A204.1 (cell line): ENCODE measurements around the gene CANX.

Experiments
- FAIRE-seq: peaks from 2 replicates; lab custom pipeline; 2012; peaks lifted over from hg19 to GRCh38; lab: Jason Lieb, UNC

The CANX gene

GRCh38 chr5:179758955-179759354 lies 60.2 kb downstream of the CANX start:
- no peak for FAIRE-seq

- no peak for FAIRE-seq
Observed at GRCh38 chr5:179759581-179760551, 61.1 kb downstream of the CANX start.

DNA sequence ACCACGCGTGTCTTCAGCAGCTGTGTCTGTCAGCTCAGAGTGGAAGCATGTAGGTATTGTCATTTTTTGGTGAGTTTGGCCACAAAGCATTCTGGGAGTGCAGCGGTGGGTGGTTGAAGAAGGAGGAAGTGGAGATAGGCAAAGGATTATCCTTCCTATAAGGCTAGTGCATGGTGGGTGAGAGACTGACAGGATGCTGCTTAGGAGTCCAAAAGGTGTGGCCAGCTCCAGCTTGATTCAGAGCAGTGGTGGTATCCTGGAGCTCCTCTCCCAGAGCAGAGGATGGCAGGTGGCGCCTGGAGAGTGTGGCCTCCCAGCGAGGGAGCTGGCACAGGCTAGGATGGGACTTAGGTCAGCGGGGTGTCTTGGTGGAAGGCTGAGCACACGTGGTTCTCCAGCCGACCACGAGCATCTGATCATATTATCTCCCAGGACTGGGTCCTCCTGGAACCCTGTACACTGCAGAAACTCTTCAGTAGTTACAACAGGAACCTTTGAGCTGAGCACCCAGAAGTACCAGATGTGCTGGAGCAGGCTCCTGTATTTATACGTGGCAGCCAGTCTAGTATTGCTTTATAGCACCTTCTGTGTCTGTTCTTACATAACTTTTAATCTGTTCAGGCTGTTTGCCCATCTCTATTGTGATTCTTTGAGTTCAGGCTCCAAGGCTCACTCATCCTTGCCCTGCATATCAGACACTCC lies 63.5 kb downstream of the CANX start:
- no peak for FAIRE-seq

- FAIRE-seq = no peak
Observed at GRCh38 chr5:179762781-179763176, 64.0 kb downstream of the CANX start.

- peak; percentile 86 for FAIRE-seq
Observed at GRCh38 chr5:179763215-179763945, 64.6 kb downstream of the CANX start.

- no peak for FAIRE-seq
Observed at GRCh38 chr5:179764056-179764455, 65.3 kb downstream of the CANX start.

DNA sequence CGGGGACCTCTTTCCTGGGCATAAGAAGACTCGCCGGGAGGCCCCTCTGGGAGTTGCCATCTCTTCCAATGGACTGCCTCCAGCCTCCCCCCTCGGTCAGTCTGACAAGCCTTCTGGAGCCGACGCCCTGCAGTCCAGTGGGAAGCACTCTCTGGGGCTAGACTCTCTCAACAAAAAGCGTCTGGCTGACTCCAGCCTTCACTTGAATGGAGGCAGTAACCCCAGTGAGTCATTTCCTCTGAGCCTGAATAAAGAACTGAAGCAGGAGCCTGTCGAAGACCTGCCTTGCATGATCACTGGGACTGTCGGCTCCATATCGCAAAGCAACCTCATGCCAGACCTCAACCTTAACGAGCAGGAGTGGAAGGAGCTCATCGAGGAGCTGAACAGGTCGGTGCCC lies 66.6 kb downstream of the CANX start:
- FAIRE-seq = no peak

DNA sequence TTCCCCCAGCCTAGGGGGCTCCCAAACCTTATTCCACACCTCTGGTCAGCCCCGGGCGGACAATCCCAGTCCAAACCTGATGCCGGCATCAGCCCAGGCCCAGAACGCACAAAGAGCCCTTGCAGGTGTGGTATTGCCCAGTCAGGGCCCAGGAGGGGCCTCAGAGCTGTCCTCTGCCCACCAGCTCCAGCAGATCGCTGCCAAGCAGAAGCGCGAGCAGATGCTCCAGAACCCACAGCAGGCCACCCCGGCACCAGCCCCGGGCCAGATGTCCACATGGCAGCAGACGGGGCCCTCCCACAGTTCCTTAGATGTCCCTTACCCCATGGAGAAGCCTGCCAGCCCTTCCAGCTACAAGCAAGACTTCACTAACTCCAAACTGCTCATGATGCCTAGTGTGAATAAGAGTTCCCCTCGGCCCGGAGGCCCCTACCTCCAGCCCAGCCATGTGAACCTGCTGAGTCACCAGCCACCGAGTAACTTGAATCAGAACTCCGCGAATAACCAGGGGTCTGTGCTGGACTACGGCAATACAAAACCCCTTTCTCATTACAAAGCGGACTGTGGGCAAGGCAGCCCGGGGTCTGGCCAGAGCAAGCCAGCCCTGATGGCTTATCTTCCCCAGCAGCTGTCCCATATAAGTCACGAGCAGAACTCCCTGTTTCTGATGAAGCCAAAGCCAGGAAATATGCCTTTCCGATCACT lies 67.4 kb downstream of the CANX start:
- FAIRE-seq = no peak

GRCh38 chr5:179766726-179767455 lies 68.1 kb downstream of the CANX start:
- no peak for FAIRE-seq

DNA sequence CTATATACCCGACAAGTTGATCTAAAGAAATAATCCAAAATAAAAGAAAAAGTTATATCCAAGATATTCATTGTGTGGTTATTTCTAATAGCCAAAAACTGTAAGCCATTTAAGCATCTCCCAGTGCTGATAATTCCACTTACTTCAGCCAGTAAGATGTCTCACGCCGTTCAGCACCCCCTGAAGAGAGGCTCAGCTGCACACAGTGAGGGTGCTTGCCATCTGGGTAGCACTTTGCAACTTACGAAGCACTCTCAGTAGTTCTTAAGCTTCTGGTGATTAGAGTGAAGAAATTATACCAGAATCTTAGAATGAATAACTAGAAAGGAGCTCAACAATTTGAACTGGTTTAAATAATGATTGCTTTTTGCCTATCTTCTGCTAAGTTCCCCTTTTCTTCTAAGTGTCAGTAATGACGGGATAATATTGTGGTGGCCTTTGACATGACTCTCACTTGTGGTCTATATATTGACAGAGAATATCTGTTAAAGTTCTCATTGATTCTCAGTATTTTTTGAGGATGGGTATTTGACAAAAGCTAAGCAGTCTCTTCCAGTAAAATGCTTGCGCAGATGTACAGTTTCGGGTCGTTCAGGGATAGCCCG lies 68.8 kb downstream of the CANX start:
- no peak for FAIRE-seq

DNA sequence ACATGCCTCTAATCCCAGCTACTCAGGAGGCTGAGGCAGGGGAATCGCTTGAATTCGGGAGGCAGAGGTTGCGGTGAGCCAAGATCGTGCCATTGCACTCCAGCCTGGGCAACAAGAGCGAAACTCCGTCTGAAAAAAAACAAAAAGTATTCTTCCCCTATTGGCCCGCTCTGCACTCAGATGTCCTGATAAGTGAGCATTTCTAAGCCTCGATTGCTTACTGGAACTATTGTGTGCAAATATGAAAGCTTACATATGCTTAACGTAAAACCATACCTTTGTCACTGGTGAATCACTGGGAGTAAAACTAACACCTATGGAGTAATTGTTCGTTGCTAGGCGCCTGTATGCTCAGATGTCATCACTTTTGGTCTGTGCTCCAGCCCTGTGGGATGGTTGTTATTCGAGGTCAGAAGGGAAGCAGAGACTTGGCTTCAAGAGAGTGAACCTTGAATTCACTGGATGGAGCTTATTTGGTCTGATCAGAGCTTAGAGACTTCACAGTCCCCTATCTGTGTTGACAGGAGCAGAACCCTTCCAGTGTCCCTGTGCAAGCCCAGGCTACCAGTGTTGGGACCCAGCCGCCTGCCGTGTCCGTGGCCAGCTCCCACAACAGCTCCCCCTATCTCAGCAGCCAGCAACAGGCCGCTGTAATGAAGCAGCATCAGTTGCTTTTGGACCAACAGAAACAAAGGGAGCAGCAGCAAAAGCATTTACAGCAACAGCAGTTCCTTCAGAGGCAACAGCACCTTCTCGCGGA lies 69.7 kb downstream of the CANX start:
- FAIRE-seq = no peak

DNA sequence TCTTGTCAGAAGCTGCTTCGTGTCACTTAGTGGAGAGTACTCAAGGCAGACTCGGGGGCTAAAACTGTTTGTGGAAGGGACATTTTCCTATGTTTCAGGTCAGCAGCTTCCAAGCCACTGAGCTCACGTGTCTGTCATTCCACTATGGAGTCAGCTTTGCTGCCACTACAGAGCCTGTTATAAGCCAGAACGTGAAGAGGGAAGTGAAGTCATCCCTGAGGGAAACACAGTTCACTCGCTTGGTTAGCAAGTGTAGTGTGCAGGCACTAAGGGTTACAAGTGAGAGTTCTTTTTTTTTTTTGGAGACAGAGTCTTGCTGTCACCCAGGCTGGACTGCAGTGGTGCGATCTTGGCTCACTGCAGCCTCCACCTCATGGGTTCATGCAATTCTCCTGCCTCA lies 70.5 kb downstream of the CANX start:
- no peak for FAIRE-seq

- FAIRE-seq = no peak
Observed at GRCh38 chr5:179769796-179770195, 71.0 kb downstream of the CANX start.

DNA sequence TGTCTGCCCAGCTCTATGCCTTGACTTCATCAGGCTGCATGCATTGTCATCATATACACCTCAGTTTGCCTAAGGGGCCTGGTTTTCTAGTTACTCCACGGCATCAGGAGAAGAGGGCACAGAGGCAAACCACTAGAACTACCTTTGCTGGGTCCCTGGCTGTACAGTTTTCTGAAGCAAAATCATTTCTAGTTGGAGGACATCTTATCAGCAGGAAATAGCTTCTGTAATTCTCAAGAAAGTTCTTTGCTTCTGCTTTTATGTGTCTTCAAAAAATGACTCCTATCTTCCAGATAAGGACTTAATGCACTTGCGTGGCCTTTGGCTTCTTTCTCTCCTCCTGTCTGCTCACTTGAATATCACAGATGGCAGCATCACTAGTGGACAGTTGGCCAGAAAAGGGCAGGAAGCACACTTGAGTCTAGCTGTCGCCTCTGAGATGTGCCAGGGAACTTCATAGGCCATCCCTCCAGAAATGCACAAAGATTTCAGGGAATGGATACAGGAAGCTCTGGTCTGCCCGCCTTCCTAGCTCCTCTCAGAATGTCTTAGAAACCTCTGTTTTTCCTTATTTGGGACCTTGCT lies 72.6 kb downstream of the CANX start:
- no peak for FAIRE-seq

GRCh38 chr5:179772351-179772750 lies 73.6 kb downstream of the CANX start:
- FAIRE-seq = no peak

DNA sequence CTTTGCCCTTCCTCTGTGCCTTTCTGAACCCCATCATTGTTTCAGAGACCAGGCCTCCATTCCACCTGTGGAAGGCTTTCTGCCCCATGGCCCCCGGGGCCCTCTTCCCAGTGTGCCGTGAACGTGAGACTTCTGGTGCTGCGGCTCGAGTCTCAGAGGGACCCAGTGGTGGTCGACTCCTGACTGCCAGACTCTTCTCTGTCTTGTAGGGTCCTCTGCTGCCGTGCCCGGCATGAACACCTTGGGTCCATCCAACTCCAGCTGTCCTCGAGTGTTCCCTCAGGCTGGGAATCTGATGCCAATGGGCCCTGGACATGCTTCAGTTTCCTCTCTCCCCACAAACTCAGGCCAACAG lies 74.9 kb downstream of the CANX start:
- no peak for FAIRE-seq

DNA sequence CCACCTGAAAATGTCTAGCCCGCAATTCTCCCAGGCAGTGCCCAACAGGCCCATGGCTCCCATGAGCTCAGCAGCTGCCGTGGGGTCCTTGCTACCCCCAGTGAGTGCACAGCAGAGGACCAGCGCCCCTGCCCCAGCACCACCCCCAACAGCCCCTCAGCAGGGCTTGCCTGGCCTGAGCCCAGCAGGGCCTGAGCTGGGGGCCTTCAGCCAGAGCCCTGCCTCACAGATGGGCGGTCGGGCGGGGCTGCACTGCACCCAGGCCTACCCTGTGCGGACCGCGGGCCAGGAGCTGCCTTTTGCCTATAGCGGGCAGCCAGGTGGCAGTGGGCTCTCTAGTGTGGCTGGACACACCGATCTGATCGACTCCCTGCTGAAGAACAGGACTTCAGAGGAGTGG lies 75.7 kb downstream of the CANX start:
- FAIRE-seq = no peak

DNA sequence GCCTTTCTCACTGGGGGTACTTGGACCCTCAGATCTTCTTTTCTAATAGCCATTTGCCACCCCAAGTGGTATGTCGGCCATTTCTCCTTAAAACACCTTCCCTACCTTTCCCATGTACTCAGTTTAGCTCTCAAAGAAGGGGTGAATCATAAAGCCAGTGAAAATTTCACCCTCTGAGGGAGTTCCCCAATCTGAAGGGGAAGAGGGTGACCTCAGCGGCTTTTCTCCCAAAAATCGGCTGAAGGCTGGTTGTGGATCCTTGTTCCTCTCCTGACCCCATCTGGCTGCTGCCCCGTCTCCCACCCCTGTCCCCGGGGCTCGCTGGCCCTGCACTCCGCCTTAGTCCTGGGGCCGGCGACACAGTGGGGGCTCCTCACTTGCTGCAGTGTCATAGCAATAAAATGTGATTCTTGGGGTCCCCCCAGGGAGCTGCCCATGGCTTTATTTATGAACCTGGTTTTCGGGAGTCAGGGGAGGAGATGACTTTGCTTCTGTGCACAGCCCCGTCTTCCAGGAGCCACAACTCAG lies 77.7 kb downstream of the CANX start:
- no peak for FAIRE-seq

- no peak for FAIRE-seq
Observed at GRCh38 chr5:179777456-179777855, 78.7 kb downstream of the CANX start.

GRCh38 chr5:179777909-179778308 lies 79.1 kb downstream of the CANX start:
- FAIRE-seq = no peak
